H1 (cell line): ENCODE data around the gene UBR2. TPM values are rescaled to one million over a fixed set of nuclear protein-coding genes. Genes with fewer than 3 reads are reported as not detected.
A peak's percentile ranks its signal among the peaks of the same experiment; 100 is the strongest.

Experiments
- CTCF ChIA-PET: fragments of 300-600 bp; sonication (Branson Sonifier 250); formaldehyde crosslinking; loops from one replicate; lab custom pipeline; 2021; ENCODE audit not compliant: partially characterized antibody; lab: Charles Lee
- POLR2A ChIA-PET: fragments of 300-600 bp; sonication (Branson Sonifier 250); formaldehyde crosslinking; loops from one replicate; lab custom pipeline; 2021; ENCODE audit warnings: inconsistent platforms; ENCODE audit not compliant: partially characterized antibody; lab: Charles Lee
- DNase-seq, 2 experiments: peaks; one replicate each; pipeline versions ENCODE4 v3.0.0 to v3.0.0-alpha.2; 2010 to 2022; ENCODE audit warnings: low spot score in 2 of 2, low read depth in 1 of 2, mixed read lengths in 1 of 2
- FAIRE-seq: peaks from 2 replicates; lab custom pipeline; 2011; peaks lifted over from hg19 to GRCh38; lab: Jason Lieb, UNC
- H2AFZ ChIP-seq: 2 replicates; pipeline ENCODE4 v1.8.1; 2012; ENCODE audit warnings: low read length, inconsistent platforms
- H2AK5ac ChIP-seq: 2 replicates; pipeline ENCODE4 v1.6.1; 2013; ENCODE audit warnings: low read depth, low read length
- H2BK120ac ChIP-seq: replicated peaks from 2 replicates; pipeline ENCODE3; 2013; ENCODE audit warnings: low read depth, low read length, inconsistent platforms
- H2BK12ac ChIP-seq: 2 replicates; pipeline ENCODE4 v1.6.1; 2013; ENCODE audit warnings: low read depth, low read length
- H2BK15ac ChIP-seq: 2 replicates; pipeline ENCODE4 v1.6.1; 2013; ENCODE audit warnings: low read length
- H2BK20ac ChIP-seq: 2 replicates; pipeline ENCODE4 v1.6.1; 2013; ENCODE audit warnings: low read length
- H2BK5ac ChIP-seq: 2 replicates; pipeline ENCODE4 v1.6.1; 2013; ENCODE audit warnings: low read depth, low read length
- H3K14ac ChIP-seq: 2 replicates; pipeline ENCODE4 v1.6.1; 2013; ENCODE audit warnings: inconsistent platforms; ENCODE audit not compliant: insufficient read length
- H3K18ac ChIP-seq: 2 replicates; pipeline ENCODE4 v1.6.1; 2013; ENCODE audit warnings: low read length; ENCODE audit errors: extremely low read depth
- H3K23ac ChIP-seq: 2 replicates; pipeline ENCODE4 v1.6.1; 2013; ENCODE audit warnings: inconsistent platforms; ENCODE audit not compliant: insufficient read length
- H3K23me2 ChIP-seq: 2 replicates; pipeline ENCODE4 v1.6.1; 2013; ENCODE audit warnings: low read depth, low read length
- H3K27ac ChIP-seq: 2 replicates; pipeline ENCODE4 v1.6.1; 2011; ENCODE audit warnings: low read depth, low read length, inconsistent platforms
- H3K27me3 ChIP-seq, 4 experiments: replicated peaks in 1 of 4; 1 replicate in 1 of 4; 2 replicates in 3 of 4; pipeline versions ENCODE4 v1.6.1 to v1.8.1; 2011 to 2013; ENCODE audit warnings: low read length in 3 of 4, mild to moderate bottlenecking in 3 of 4, inconsistent platforms in 2 of 4, mixed read lengths in 2 of 4, moderate library complexity in 1 of 4; ENCODE audit not compliant: control insufficient read depth in 3 of 4, insufficient read depth in 3 of 4; ENCODE audit errors: extremely low read depth in 1 of 4
- H3K36me3 ChIP-seq, 4 experiments: 2 replicates each; pipeline versions ENCODE4 v1.6.1 to v1.8.1; 2011 to 2013; ENCODE audit warnings: mild to moderate bottlenecking in 4 of 4, low read length in 3 of 4, moderate library complexity in 2 of 4, control low read depth in 1 of 4, inconsistent platforms in 1 of 4; ENCODE audit not compliant: insufficient read depth in 4 of 4, control insufficient read depth in 2 of 4
- H3K4ac ChIP-seq: replicated peaks from 2 replicates; pipeline ENCODE3; 2013; ENCODE audit warnings: low read length, low read depth, mixed read lengths, inconsistent platforms; ENCODE audit not compliant: insufficient read length
- H3K4me1 ChIP-seq, 4 experiments: replicated peaks in 1 of 4; 1 replicate in 1 of 4; 2 replicates in 3 of 4; pipeline versions ENCODE4 v1.6.1 to v1.8.1; 2011 to 2013; ENCODE audit warnings: low read length in 3 of 4, inconsistent platforms in 2 of 4, mixed read lengths in 1 of 4; ENCODE audit not compliant: insufficient read depth in 4 of 4, control insufficient read depth in 3 of 4
- H3K4me2 ChIP-seq, 2 experiments: 2 replicates each; pipeline versions ENCODE4 v1.6.1 to v1.8.1; 2011 to 2013; ENCODE audit warnings: low read depth in 2 of 2, low read length in 2 of 2, control low read depth in 1 of 2, inconsistent platforms in 1 of 2, mild to moderate bottlenecking in 1 of 2; ENCODE audit not compliant: insufficient read depth in 1 of 2
- H3K4me3 ChIP-seq, 4 experiments: fragments of 200-600, 300-600 bp in 1 of 4; sonication (generic), shearing (Covaris generic), sonication (Bioruptor Twin) in 1 of 4; 2 replicates each; pipeline versions ENCODE4 v1.5.1 to v1.8.1; 2011 to 2016; ENCODE audit warnings: low read length in 4 of 4, low read depth in 3 of 4, control low read depth in 2 of 4, inconsistent platforms in 2 of 4, mild to moderate bottlenecking in 2 of 4, mixed read lengths in 1 of 4, moderate library complexity in 1 of 4; ENCODE audit not compliant: insufficient read depth in 2 of 4; ENCODE audit errors: extremely low read depth in 1 of 4
- H3K56ac ChIP-seq: replicated peaks from 2 replicates; pipeline ENCODE3; 2013; ENCODE audit warnings: low read depth, mild to moderate bottlenecking, mixed read lengths, low read length, inconsistent platforms; ENCODE audit not compliant: insufficient read length
- H3K79me1 ChIP-seq: 2 replicates; pipeline ENCODE4 v1.6.1; 2013; ENCODE audit warnings: low read depth, low read length, control low read depth
- H3K79me2 ChIP-seq, 2 experiments: 2 replicates each; pipeline versions ENCODE4 v1.6.1 to v1.8.1; 2012 to 2013; ENCODE audit warnings: low read length in 2 of 2, mild to moderate bottlenecking in 2 of 2, inconsistent platforms in 1 of 2; ENCODE audit not compliant: insufficient read depth in 2 of 2, control insufficient read depth in 1 of 2
- H3K9ac ChIP-seq, 4 experiments: replicated peaks in 1 of 4; 1 replicate in 1 of 4; 2 replicates in 3 of 4; pipeline versions ENCODE4 v1.6.1 to v1.8.1; 2011 to 2013; ENCODE audit warnings: low read depth in 3 of 4, low read length in 3 of 4, control low read depth in 2 of 4, mild to moderate bottlenecking in 2 of 4, moderate library complexity in 2 of 4, inconsistent platforms in 1 of 4; ENCODE audit errors: extremely low read depth in 1 of 4
- H3K9me3 ChIP-seq, 2 experiments: 2 replicates each; pipeline versions ENCODE4 v1.6.1 to v1.8.1; 2012 to 2013; ENCODE audit warnings: mild to moderate bottlenecking in 2 of 2, moderate library complexity in 2 of 2, control low read depth in 1 of 2, inconsistent platforms in 1 of 2, low read depth in 1 of 2, low read length in 1 of 2, mixed read lengths in 1 of 2; ENCODE audit not compliant: insufficient read depth in 2 of 2
- H4K20me1 ChIP-seq, 2 experiments: replicated peaks in 1 of 2; 2 replicates each; pipeline versions ENCODE3 to v1.8.1; 2011 to 2013; ENCODE audit warnings: inconsistent platforms in 2 of 2, low read length in 2 of 2, mild to moderate bottlenecking in 1 of 2; ENCODE audit not compliant: insufficient read depth in 2 of 2, control insufficient read depth in 1 of 2
- H4K5ac ChIP-seq: 2 replicates; pipeline ENCODE4 v1.6.1; 2013; ENCODE audit warnings: low read length, low read depth, mixed read lengths, inconsistent platforms; ENCODE audit not compliant: insufficient read length
- H4K8ac ChIP-seq: 2 replicates; pipeline ENCODE4 v1.8.0; 2013; ENCODE audit warnings: mild to moderate bottlenecking, moderate library complexity, low read length, inconsistent platforms; ENCODE audit not compliant: insufficient read depth; ENCODE audit errors: extremely low read depth
- H4K91ac ChIP-seq: replicated peaks from 2 replicates; pipeline ENCODE3; 2013; ENCODE audit warnings: low read length, mixed read lengths, inconsistent platforms; ENCODE audit not compliant: insufficient read length
- ATF2 ChIP-seq: IDR thresholded peaks from 2 replicates; pipeline ENCODE4 v1.6.1; 2012; ENCODE audit warnings: low read length, inconsistent platforms
- BCL11A ChIP-seq, 2 experiments: IDR thresholded peaks; one replicate each; pipeline ENCODE4 v1.6.1; 2011; ENCODE audit warnings: low read depth in 2 of 2, low read length in 2 of 2, mild to moderate bottlenecking in 2 of 2
- E2F6 ChIP-seq: IDR thresholded peaks from 2 replicates; pipeline ENCODE4 v1.6.1; 2012; ENCODE audit warnings: inconsistent platforms
- EZH2 ChIP-seq: fragments of 200-600 bp; sonication (generic); IDR thresholded peaks from 2 replicates; pipeline ENCODE4 v1.7.1; 2012; ENCODE audit warnings: low read depth, mild to moderate bottlenecking, moderate library complexity, low read length, inconsistent platforms; ENCODE audit not compliant: severe bottlenecking
- MAX ChIP-seq: IDR thresholded peaks from 2 replicates; pipeline ENCODE4 v1.6.1; 2012; ENCODE audit warnings: inconsistent platforms
- POLR2A ChIP-seq, 2 experiments: IDR thresholded peaks; 1 replicate in 1 of 2; 2 replicates in 1 of 2; pipeline ENCODE4 v1.6.1; 2011; ENCODE audit warnings: low read depth in 2 of 2, low read length in 2 of 2, mild to moderate bottlenecking in 2 of 2; ENCODE audit errors: control extremely low read depth in 1 of 2
- POLR2AphosphoS5 ChIP-seq: IDR thresholded peaks from 2 replicates; pipeline ENCODE4 v1.6.1; 2011; ENCODE audit warnings: low read depth, low read length
- WGBS, 2 experiments: shearing (Covaris generic) in 1 of 2; methylation state at CpG; one replicate each; pipeline versions ENCODE4 v1.1.6 to v1.1.7; 2013 to 2015; ENCODE audit warnings: low lambda C conversion rate in 2 of 2, mixed read lengths in 2 of 2, inconsistent platforms in 1 of 2, low coverage in 1 of 2, missing lambda C conversion rate in 1 of 2; ENCODE audit not compliant: insufficient replicate concordance in 2 of 2, insufficient coverage in 1 of 2, insufficient read length in 1 of 2; ENCODE audit errors: extremely low coverage in 1 of 2, missing lambda C conversion rate in 1 of 2; 5-methylcytosine and 5-hydroxymethylcytosine counted together
- polyA plus RNA-seq, 7 experiments: library from polyadenylated mRNA; depleted of rRNA in 3 of 7; stranded (reverse) in 5 of 7; unstranded in 2 of 7; fragments of >200 nt in 5 of 7; fragments of 200-250 nt in 2 of 7; gene quantifications; 1 replicate in 5 of 7; 2 replicates in 1 of 7; 4 replicates in 1 of 7; pipeline versions ENCODE4 v1.2.1 to v1.2.3, GENCODE V29; 2011 to 2013; ENCODE audit warnings: missing spikeins in 2 of 7, mixed read lengths in 2 of 7
- total RNA-seq: library from RNA; stranded (reverse); fragmentation: NEBNext Ultra II Directional; extraction: Animal tissue kit (Norgen Biotek cat#: 25700); gene quantifications from 2 replicates; pipeline ENCODE4 v1.2.1, GENCODE V29; 2021

The UBR2 gene
- total and polyA plus RNA-seq, 2 of the 8 experiments (the other 6 are each of a cell fraction or from before 2014, with no cell fraction given) = 6.5 to 19.5 TPM

- H3K4me3 ChIP-seq = no peak overlapping the region
- H3K4ac ChIP-seq = no peak overlapping the region
- no peak overlapping the region for H2BK12ac ChIP-seq
- H3K56ac ChIP-seq = no peak overlapping the region
- H4K91ac ChIP-seq = no peak overlapping the region
- no peak overlapping the region for H3K23ac ChIP-seq
- no peak overlapping the region for H2BK120ac ChIP-seq
- no peaks in the 10 kb centered on the region for H3K4me1 ChIP-seq
- H3K4me2 ChIP-seq = no peak overlapping the region
- peak overlapping the region; percentile 76; the same call in 1 of the 2 replicates for H2AFZ ChIP-seq
- no peaks in the 10 kb centered on the region for H3K23me2 ChIP-seq
- FAIRE-seq (no peak), DNase-seq (no peak)
- no peak overlapping the region for H3K18ac ChIP-seq
- H2BK20ac ChIP-seq = no peak overlapping the region
- WGBS, 2 experiments = 87% methylated on average over 3 of the region's 3 CpGs; no CpG with 5 or more reads in 1 of the 2 experiments
- H4K8ac ChIP-seq = no peak overlapping the region
- H3K79me2 ChIP-seq = no peaks in the 10 kb centered on the region
- H3K36me3 ChIP-seq = no peaks in the 10 kb centered on the region
- POLR2A ChIA-PET = no interaction called here
- no peaks in the 10 kb centered on the region for H3K9me3 ChIP-seq
- H2BK15ac ChIP-seq = no peak overlapping the region
- no peak overlapping the region for H3K14ac ChIP-seq
- H4K5ac ChIP-seq = no peak overlapping the region
- no peaks in the 10 kb centered on the region for H4K20me1 ChIP-seq
- no peak overlapping the region for H3K9ac ChIP-seq
- no peaks in the 10 kb centered on the region for H3K27me3 ChIP-seq
- no peak overlapping the region for H3K27ac ChIP-seq
- H2BK5ac ChIP-seq = no peak overlapping the region
- TF ChIP-seq MAX = no peak
- TF ChIP-seq E2F6 = no peak
- TF ChIP-seq ATF2 = no peak
- TF ChIP-seq POLR2AphosphoS5 = no peak
- no peak for TF ChIP-seq EZH2
- no peak for TF ChIP-seq POLR2A (IDR thresholded peaks at IDR 0.05; ENCODE audit: control extremely low read depth in 1 of 2, low read depth in 2 of 2, low read length in 2 of 2)
- TF ChIP-seq BCL11A (IDR thresholded peaks at IDR 0.05; ENCODE audit: low read depth in 2 of 2, low read length in 2 of 2) = no peak
- H3K79me1 ChIP-seq = no peaks in the 10 kb centered on the region
- H2AK5ac ChIP-seq = no peak overlapping the region
- CTCF ChIA-PET = interaction anchor here (0.6 to 2.5 kb wide), 6 partner anchors 14 to 662 kb away, joined by 3 to 8 read pairs (median 4); no protein-coding TSS in a partner anchor
Measured at GRCh38 chr6:42526616-42527015, 37.2 kb upstream of the UBR2 start.
